Tibial artery (tissue), 4 donors: Measurements from ENCODE around the gene TMEM79.

ENCODE experiments used
- DNase-seq, 2 donors: peaks; one replicate each; pipeline ENCODE4 v3.0.0-alpha.2; 2019
- H3K27ac ChIP-seq, 2 donors: fragments of 200-600 bp; sonication (generic) in 1 of 2; 1 replicate in 1 of 2; 2 replicates in 1 of 2; pipeline ENCODE4 v1.5.1; 2018 to 2019; ENCODE audit warnings: mild to moderate bottlenecking in 1 of 2
- H3K27me3 ChIP-seq, 2 donors: fragments of 200-600 bp; sonication (generic) in 1 of 2; one replicate each; pipeline versions ENCODE4 v1.5.1 to v1.6.0; 2016 to 2019
- H3K36me3 ChIP-seq, 3 donors: fragments of 200-600 bp; sonication (generic) in 2 of 3; one replicate each; pipeline ENCODE4 v1.5.1; 2016 to 2019; ENCODE audit warnings: mild to moderate bottlenecking in 2 of 3
- H3K4me1 ChIP-seq, 4 donors: fragments of 200-600 bp; sonication (generic) in 2 of 4; 1 replicate in 3 of 4; 2 replicates in 1 of 4; pipeline ENCODE4 v1.5.1; 2016 to 2019
- H3K4me3 ChIP-seq, 2 donors: fragments of 200-600 bp; sonication (generic) in 1 of 2; 1 replicate in 1 of 2; 2 replicates in 1 of 2; pipeline ENCODE4 v1.5.1; 2018 to 2019; ENCODE audit warnings: mild to moderate bottlenecking in 2 of 2
- H3K9me3 ChIP-seq, 3 donors: fragments of 200-600 bp; sonication (generic) in 1 of 3; one replicate each; pipeline ENCODE4 v1.5.1; 2016 to 2019
- CTCF ChIP-seq, 2 experiments: fragments of 200-600 bp in 1 of 2; fragments of 450-650 bp in 1 of 2; IDR thresholded peaks; one replicate each; pipeline ENCODE4 v1.5.1; 2017 to 2019; ENCODE audit warnings: antibody characterized with exemption in 2 of 2, mild to moderate bottlenecking in 1 of 2, moderate library complexity in 1 of 2
- intact Hi-C: fragments of 100-400 bp; cut with DNase I; formaldehyde crosslinking; loops from one replicate; pipeline ENCODE4 v1.15.0; 2023; ENCODE audit warnings: low total_unique reads

TMEM79 gene

GRCh38 chr1:156298852-156299357, 14.8 kb downstream of the TMEM79 start, which contains the start of gene VHLL:
VHLL (minus strand) TSS chr1:156299307; CDS start chr1:156299189, 118 bp downstream.
- peaks cover 0 to 2% (median 2%) of the 10 kb centered on the region in 3 donors for H3K36me3 ChIP-seq
- no peak within 1 kb of the TSS for H3K4me3 ChIP-seq
- no peak within 1 kb of the TSS for H3K27ac ChIP-seq
- H3K27me3 ChIP-seq = no peaks in the 10 kb centered on the region
- H3K4me1 ChIP-seq = peaks cover 0 to 20% (median 14%) of the 10 kb centered on the region in 4 donors
- no peak for DNase-seq
- H3K9me3 ChIP-seq = no peaks in the 10 kb centered on the region
- intact Hi-C loops = no loop called here
- TF ChIP-seq CTCF (IDR thresholded peaks at IDR 0.05) = no peak

- intact Hi-C loops = no loop called here
- no peak for DNase-seq
- Histone ChIP-seq H3K27ac (no peak overlapping the region), H3K4me3 (no peak overlapping the region), H3K27me3 (no peaks in the 10 kb centered on the region), H3K9me3 (no peaks in the 10 kb centered on the region), H3K36me3 (peaks cover 20 to 36% (median 23%) of the 10 kb centered on the region in 3 donors), H3K4me1 (no peaks in the 10 kb centered on the region)
- no peak for TF ChIP-seq CTCF (IDR thresholded peaks at IDR 0.05)
Observed at GRCh38 chr1:156303241-156303640, 19.1 kb downstream of the TMEM79 start.

- intact Hi-C loops = no loop called here
- TF ChIP-seq CTCF (IDR thresholded peaks at IDR 0.05) = no peak
- H3K36me3 ChIP-seq = peaks cover 40 to 56% (median 43%) of the 10 kb centered on the region in 3 donors
Observed at GRCh38 chr1:156305215-156305614, 21.1 kb downstream of the TMEM79 start.

GRCh38 chr1:156308078-156308477, 24.0 kb downstream of the TMEM79 start:
- peaks cover 69 to 85% (median 72%) of the 10 kb centered on the region in 3 donors for H3K36me3 ChIP-seq
- intact Hi-C loops = no loop called here
- H3K4me1 ChIP-seq = no peaks in the 10 kb centered on the region
- DNase-seq = no peak
- no peaks in the 10 kb centered on the region for H3K27me3 ChIP-seq
- no peak for TF ChIP-seq CTCF (IDR thresholded peaks at IDR 0.05)
- no peak overlapping the region for H3K27ac ChIP-seq
- no peaks in the 10 kb centered on the region for H3K9me3 ChIP-seq
- no peak overlapping the region for H3K4me3 ChIP-seq

More at GRCh38 chr1:156305215-156305614, 21.1 kb downstream of the TMEM79 start:
- Histone ChIP-seq H3K9me3 (no peaks in the 10 kb centered on the region), H3K27ac (no peak overlapping the region), H3K27me3 (no peaks in the 10 kb centered on the region), H3K4me1 (no peaks in the 10 kb centered on the region), H3K4me3 (no peak overlapping the region)
- DNase-seq = no peak

- Histone ChIP-seq H3K4me1 (no peaks in the 10 kb centered on the region), H3K9me3 (no peaks in the 10 kb centered on the region), H3K36me3 (peaks cover 89 to 100% (median 94%) of the 10 kb centered on the region in 3 donors), H3K27me3 (no peaks in the 10 kb centered on the region), H3K27ac (no peak overlapping the region), H3K4me3 (no peak overlapping the region)
- DNase-seq = peak in 1 of 2 donors; percentile 72
- intact Hi-C loops = no loop called here
- no peak for TF ChIP-seq CTCF (IDR thresholded peaks at IDR 0.05)
Observed at GRCh38 chr1:156310962-156311361, 26.8 kb downstream of the TMEM79 start.
